Right renal cortex interstitium (tissue), 3 donors: ENCODE measurements around the gene IKBKE. TPM values are rescaled to one million over a fixed set of nuclear protein-coding genes. Genes with fewer than 3 reads are reported as not detected.
"Not testable (repeated sequence)": the region's sequence is repeated elsewhere in the genome, so short reads cannot be mapped to it uniquely, and the experiment has no call there.

Source experiments
- DNase-seq, 3 donors: peaks; one replicate each; pipeline ENCODE4 v3.0.0-alpha.2; 2013; ENCODE audit warnings: low read depth in 3 of 3, low spot score in 2 of 3
- polyA plus RNA-seq, 3 donors: library from polyadenylated mRNA; unstranded; fragments of 120-200 nt; gene quantifications; one replicate each; pipeline ENCODE4 v1.2.1, GENCODE V29; 2013; ENCODE audit not compliant: insufficient read length in 3 of 3

IKBKE gene
- polyA plus RNA-seq, 3 donors: 4.3 to 5.0 (median 4.4) TPM

- no peak for DNase-seq
These were observed 2.2 kb downstream of the IKBKE start for GRCh38 chr1:206472454-206472853.

DNA sequence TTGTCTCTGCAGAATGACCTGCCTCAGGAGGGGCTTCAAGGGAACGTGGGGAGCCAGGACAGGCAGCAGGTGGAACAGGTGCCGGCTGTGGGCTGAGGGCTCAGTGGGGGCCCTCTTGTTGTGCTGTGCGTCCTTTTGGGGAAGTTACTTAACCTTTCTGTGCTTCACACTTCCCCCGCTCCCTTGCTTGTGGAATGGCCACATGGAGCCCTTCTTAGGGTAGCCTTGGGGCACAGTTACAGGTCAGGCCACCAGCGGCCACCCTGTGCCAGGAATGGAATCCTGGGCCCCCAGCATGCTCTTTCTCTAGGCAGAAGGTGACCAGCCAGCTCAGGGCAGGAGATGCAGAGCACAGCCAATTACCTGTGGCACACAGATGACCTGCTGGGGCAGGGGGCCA lies 2.6 kb downstream of the IKBKE start:
- no peak for DNase-seq

- DNase-seq: no peak
These were observed 5.8 kb downstream of the IKBKE start for GRCh38 chr1:206476058-206476457.

- DNase-seq: no peak
These were observed 6.3 kb downstream of the IKBKE start for GRCh38 chr1:206476591-206476990.

DNA sequence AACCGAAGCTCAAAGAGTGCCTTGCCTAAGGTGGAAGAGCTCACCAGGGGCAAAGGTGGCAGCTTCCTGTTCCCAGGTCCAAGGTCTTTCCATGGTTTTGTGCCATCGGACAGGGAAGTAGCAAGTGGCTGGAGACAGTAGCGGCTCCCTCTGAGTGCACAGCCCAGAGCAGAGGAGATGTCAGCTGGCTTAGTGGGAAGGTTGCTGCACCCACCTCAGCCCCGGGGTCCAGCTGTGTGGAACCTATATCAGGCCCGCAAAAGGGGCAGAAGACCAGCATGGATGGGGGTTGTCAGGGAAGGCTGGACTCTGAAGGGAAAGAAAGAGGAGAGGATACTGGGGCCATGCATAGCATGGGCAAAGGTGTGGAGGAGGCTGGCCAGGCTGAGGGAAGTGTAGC lies 6.8 kb downstream of the IKBKE start:
- no peak for DNase-seq

DNA sequence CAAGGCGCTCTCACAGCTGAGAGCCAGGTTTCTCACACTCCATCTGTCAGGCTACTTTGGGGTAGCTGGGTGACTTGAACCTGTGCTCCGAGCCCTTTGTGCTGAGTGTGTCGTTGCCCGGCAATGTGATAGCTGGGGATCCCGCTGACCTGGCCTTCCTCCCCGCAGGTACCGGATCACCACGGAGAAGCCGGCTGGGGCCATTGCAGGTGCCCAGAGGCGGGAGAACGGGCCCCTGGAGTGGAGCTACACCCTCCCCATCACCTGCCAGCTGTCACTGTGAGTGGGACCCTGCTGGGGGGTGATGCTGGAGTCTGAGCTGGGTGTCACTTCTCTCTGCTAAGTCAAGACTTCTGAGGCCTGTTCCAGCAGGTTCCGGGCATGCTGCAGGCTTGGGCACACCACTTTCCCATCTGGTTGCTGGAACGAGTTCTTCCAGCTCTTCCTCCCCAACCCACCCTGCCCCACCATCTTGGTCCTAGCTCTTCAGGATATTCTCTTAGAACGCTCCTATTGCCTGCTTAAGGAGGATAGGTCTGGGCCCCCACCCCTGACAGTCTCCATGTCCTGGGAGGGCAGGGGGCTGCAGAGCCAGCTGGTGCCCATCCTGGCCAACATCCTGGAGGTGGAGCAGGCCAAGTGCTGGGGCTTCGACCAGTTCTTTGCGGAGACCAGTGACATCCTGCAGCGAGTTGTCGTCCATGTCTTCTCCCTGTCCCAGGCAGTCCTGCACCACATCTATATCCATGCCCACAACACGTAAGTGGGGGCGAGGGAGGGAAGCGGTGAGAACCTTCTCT lies 7.5 kb downstream of the IKBKE start:
- DNase-seq: no peak

DNA sequence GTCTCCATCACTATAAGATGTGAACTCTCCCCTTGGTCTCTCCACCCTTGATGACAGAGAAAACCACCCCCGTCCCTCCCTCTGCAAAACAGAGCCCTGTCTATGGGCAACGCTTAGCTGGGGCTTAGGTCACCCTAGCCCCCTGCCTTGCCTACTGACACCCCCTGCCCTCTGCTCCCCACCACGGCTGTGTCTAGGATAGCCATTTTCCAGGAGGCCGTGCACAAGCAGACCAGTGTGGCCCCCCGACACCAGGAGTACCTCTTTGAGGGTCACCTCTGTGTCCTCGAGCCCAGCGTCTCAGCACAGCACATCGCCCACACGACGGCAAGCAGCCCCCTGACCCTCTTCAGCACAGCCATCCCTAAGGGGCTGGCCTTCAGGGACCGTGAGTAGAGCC lies 8.5 kb downstream of the IKBKE start:
- DNase-seq: no peak

GRCh38 chr1:206479183-206480125 lies 9.2 kb downstream of the IKBKE start:
- DNase-seq: no peak

GRCh38 chr1:206480211-206480610 lies 9.9 kb downstream of the IKBKE start:
- DNase-seq: no peak

GRCh38 chr1:206482611-206483010 lies 12.3 kb downstream of the IKBKE start:
- no peak for DNase-seq

DNA sequence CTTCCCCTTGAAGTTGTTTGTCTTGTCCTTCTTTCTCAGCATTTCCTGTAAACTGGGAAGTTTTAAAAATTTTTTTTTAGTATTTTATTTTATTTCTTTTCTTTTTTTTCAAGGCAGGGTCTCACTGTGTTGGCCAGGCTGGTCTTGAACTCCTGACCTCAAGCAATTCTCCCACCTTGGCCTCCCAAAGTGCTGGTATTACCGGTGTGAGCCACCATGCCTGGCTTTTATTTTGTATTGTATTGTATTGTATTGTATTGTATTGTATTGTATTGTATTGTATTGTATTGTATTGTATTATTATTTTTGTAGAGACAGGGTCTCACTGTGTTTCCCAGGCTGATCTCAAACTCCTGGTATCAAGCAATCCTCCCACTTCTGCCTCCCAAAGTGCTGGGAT lies 13.6 kb downstream of the IKBKE start:
- not testable (repeated sequence) for DNase-seq

DNA sequence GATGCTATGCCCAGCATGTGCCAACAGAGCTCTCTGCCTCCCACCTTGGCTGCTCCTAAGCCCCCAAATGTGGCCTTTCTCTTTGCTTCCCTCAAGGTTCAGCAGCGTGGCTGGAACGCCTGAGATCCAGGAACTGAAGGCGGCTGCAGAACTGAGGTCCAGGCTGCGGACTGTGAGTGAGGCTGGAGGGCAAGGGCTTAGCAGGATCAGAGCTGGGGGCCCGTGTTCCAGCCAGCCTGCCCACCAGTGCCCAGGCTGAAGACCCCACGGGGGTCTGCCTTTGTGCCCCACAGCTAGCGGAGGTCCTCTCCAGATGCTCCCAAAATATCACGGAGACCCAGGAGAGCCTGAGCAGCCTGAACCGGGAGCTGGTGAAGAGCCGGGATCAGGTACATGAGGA lies 14.6 kb downstream of the IKBKE start:
- DNase-seq: no peak

GRCh38 chr1:206486995-206487788 lies 16.9 kb downstream of the IKBKE start:
- DNase-seq: no peak

DNA sequence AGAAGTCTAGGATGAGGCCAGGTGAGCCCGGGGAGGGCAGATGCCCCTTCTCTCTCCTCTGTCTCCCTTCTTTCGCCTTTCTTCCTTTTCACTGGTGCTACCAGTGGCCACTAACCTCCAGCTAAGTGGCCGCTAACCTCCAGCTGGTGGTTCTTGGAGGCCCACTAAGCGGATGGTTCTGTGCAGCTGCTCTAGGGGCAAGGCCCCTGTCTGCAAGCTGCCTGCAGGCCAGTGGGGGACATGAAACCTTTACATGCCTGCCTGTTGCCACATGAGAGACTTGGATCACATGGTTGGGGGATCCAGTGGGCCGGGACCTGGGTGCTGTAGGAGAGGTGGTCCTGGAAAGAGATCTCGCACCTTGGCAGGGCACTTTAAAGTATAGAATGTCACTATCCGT lies 17.7 kb downstream of the IKBKE start:
- no peak for DNase-seq

DNA sequence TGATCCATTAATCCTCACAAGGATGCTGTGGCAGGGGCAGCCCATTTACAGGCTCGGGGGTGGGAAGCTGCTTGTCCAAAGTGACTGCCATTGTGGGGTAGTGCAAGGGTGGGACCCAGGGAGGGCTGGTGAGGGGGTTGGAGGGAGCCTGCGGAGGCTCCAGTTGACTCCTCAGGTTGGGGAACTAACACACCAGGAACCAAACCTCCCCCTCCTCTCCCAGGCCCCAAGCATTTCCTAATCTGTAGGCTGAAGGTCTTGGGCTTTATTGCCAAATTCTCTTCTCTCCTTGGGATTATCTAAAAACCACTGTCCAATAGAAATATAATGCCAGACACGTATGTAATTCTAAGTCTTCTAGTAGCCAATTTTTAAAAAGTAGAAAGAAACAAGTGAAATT lies 18.2 kb downstream of the IKBKE start:
- DNase-seq: no peak

DNA sequence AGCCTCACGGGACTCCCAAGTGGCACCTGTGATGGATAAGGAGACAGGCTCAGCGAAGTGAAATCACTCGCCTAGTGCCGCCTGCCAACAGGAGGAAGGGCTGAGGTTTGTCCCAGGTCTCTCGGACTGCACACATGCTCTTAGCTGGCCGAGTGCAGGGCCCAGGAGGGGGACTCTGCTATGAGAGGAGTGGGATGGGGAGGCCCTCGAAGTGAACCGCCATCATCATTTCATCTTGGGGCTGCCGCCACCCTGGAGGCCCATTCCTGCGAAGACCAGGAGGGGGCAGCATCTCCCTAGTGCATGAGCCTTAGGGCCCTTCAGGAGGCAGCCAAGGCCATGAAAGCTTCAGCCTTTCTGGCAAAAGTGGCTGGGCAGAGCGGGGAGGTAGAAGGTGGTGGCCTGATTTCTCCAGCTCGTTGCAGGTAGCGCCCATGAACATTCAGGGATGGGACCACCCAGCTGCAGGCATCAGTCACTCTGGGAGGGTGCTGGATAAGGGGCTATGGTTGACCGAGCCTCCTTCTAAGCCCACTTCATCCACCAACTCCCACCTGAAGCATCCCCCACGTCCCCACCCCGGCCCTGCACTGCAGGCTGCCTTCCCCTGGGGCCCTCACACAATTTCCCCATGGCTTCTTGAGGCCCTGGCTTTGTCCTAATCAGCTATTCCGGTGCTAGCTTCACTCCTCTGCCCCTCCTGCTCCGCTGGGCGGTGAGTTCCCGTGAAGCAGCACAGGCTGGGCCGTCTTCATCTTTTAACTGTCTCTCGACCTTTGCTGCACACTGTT lies 19.9 kb downstream of the IKBKE start:
- DNase-seq: no peak

GRCh38 chr1:206490771-206491405 lies 20.6 kb downstream of the IKBKE start:
- DNase-seq: no peak

- DNase-seq: no peak
These were observed 21.3 kb downstream of the IKBKE start for GRCh38 chr1:206491616-206492015.

- DNase-seq: no peak
These were observed 22.3 kb downstream of the IKBKE start for GRCh38 chr1:206492589-206492988.

GRCh38 chr1:206493279-206493678 lies 23.0 kb downstream of the IKBKE start:
- no peak for DNase-seq
